WTC11 (cell line): ENCODE data around the gene COBLL1. TPM values are rescaled to one million over a fixed set of nuclear protein-coding genes. Genes with fewer than 3 reads are reported as not detected.

ENCODE experiments used
- ATAC-seq: fragments of 200-7000 bp; cut with Tn5 transposase; 2 replicates; pipeline ENCODE4 v1.10.0; 2021; ENCODE audit warnings: mild to moderate bottlenecking, moderate library complexity
- CTCF ChIA-PET: fragments of 300-600 bp; sonication (Branson Sonifier 250); formaldehyde crosslinking; loops from one replicate; lab custom pipeline; 2021; ENCODE audit warnings: antibody characterized with exemption; lab: Charles Lee
- POLR2A ChIA-PET: fragments of 350-600 bp; sonication (Branson Sonifier 250); formaldehyde crosslinking; loops from one replicate; lab custom pipeline; 2021; ENCODE audit warnings: antibody characterized with exemption; lab: Charles Lee
- DNase-seq: peaks from one replicate; pipeline ENCODE4 v3.0.0; 2021; ENCODE audit warnings: low spot score
- H3K27ac Mint-ChIP-seq: 2 replicates; pipeline ENCODE4 v1.8.0; 2021; ENCODE audit warnings: mixed read lengths
- H3K27me3 Mint-ChIP-seq: 2 replicates; pipeline ENCODE4 v1.8.0; 2021; ENCODE audit warnings: low read depth, mild to moderate bottlenecking, moderate library complexity, mixed read lengths
- H3K36me3 Mint-ChIP-seq: 2 replicates; pipeline ENCODE4 v1.8.0; 2021; ENCODE audit warnings: mixed read lengths
- H3K4me1 Mint-ChIP-seq: 2 replicates; pipeline ENCODE4 v1.8.0; 2022; ENCODE audit warnings: mixed read lengths
- H3K4me3 Mint-ChIP-seq: 2 replicates; pipeline ENCODE4 v1.8.0; 2021; ENCODE audit warnings: mild to moderate bottlenecking, moderate library complexity, mixed read lengths
- H3K9me3 Mint-ChIP-seq: 2 replicates; pipeline ENCODE4 v1.8.0; 2021; ENCODE audit warnings: mixed read lengths
- ETV6 ChIP-seq: sonication (generic); formaldehyde crosslinking; IDR thresholded peaks from 2 replicates; pipeline ENCODE4 v1.8.1; 2022; ENCODE audit warnings: mild to moderate bottlenecking, missing genetic modification reagents
- GTF2I ChIP-seq: fragments of 250-450 bp; sonication (Bioruptor Pico); conservative IDR thresholded peaks from 2 replicates; pipeline ENCODE4 v1.4.0; 2021; ENCODE audit warnings: mild to moderate bottlenecking
- KAT7 ChIP-seq: sonication (generic); formaldehyde crosslinking; IDR thresholded peaks from 2 replicates; pipeline ENCODE4 v1.8.1; 2023; ENCODE audit warnings: missing genetic modification reagents, mild to moderate bottlenecking, borderline replicate concordance
- NR1H2 ChIP-seq: sonication (generic); formaldehyde crosslinking; IDR thresholded peaks from 2 replicates; pipeline ENCODE4 v1.9.0; 2021; ENCODE audit warnings: mild to moderate bottlenecking, moderate library complexity, missing genetic modification reagents
- TEAD4 ChIP-seq: sonication (generic); formaldehyde crosslinking; IDR thresholded peaks from 2 replicates; pipeline ENCODE4 v1.8.0; 2022; ENCODE audit warnings: mild to moderate bottlenecking, missing genetic modification reagents
- ZNF317 ChIP-seq: sonication (generic); formaldehyde crosslinking; IDR thresholded peaks from 2 replicates; pipeline ENCODE4 v1.8.1; 2023; ENCODE audit warnings: low read depth, mild to moderate bottlenecking, moderate library complexity, missing genetic modification reagents, borderline replicate concordance
- ZNF396 ChIP-seq: fragments of 250-450 bp; sonication (Bioruptor Pico); IDR thresholded peaks from 2 replicates; pipeline ENCODE4 v1.8.0; 2021; ENCODE audit warnings: mild to moderate bottlenecking, moderate library complexity, borderline replicate concordance
- total RNA-seq: library from RNA; stranded (reverse); gene quantifications from 3 replicates; pipeline ENCODE4 v1.2.3, GENCODE V29; 2021
- TF ChIP-seq, protein P1 (sequence below): fragments of 250-450 bp; sonication (Bioruptor Pico); IDR thresholded peaks from 2 replicates; pipeline ENCODE4 v1.9.0; 2021; ENCODE audit warnings: mild to moderate bottlenecking, borderline replicate concordance
- TF ChIP-seq, protein P2 (sequence below): sonication (generic); formaldehyde crosslinking; IDR thresholded peaks from 2 replicates; pipeline ENCODE4 v1.8.0; 2022; ENCODE audit warnings: mild to moderate bottlenecking, missing genetic modification reagents
- TF ChIP-seq, protein P3 (sequence below): sonication (generic); formaldehyde crosslinking; IDR thresholded peaks from 2 replicates; pipeline ENCODE4 v1.8.1; 2023; ENCODE audit warnings: mild to moderate bottlenecking, missing genetic modification reagents
- TF ChIP-seq, protein P4 (sequence below): sonication (generic); formaldehyde crosslinking; IDR thresholded peaks from 2 replicates; pipeline ENCODE4 v1.8.0; 2022; ENCODE audit warnings: mild to moderate bottlenecking, missing genetic modification reagents
- TF ChIP-seq, protein P5 (sequence below): sonication (generic); formaldehyde crosslinking; IDR thresholded peaks from 2 replicates; pipeline ENCODE4 v1.8.1; 2023; ENCODE audit warnings: mild to moderate bottlenecking, moderate library complexity, missing genetic modification reagents
- TF ChIP-seq, protein P6 (sequence below): sonication (generic); formaldehyde crosslinking; IDR thresholded peaks from 2 replicates; pipeline ENCODE4 v1.8.1; 2022; ENCODE audit warnings: low read depth, mild to moderate bottlenecking, moderate library complexity, missing genetic modification reagents, borderline replicate concordance
- TF ChIP-seq, protein P7 (sequence below): sonication (generic); formaldehyde crosslinking; IDR thresholded peaks from 2 replicates; pipeline ENCODE4 v1.8.0; 2023; ENCODE audit warnings: mild to moderate bottlenecking, missing genetic modification reagents
- TF ChIP-seq, protein P8 (sequence below): sonication (generic); formaldehyde crosslinking; IDR thresholded peaks from 2 replicates; pipeline ENCODE4 v1.8.0; 2022; ENCODE audit warnings: mild to moderate bottlenecking, missing genetic modification reagents

Gene COBLL1
- total RNA-seq, 1 experiment from 2014 or later, result 5.8 TPM

DNA sequence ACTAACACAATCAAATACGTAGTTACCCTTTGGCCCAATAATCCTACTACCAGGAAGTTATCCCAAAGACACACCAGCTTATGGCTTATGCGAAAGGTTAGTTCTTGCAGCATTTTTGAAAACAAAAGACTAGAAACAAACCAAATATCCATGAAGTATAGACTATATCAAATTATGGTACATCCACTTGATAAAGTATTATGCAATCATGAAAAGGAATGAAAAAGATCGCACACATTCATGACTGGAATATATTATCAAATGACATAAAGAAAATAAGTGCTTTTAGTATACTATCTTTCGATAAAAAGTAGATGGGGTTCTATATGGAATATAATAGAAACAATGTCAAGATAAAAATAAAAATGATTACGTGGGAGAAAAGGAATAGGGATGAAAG, 78.2 kb downstream of the COBLL1 start:
- H3K9me3 Mint-ChIP-seq, result no peaks in the 10 kb centered on the region
- no peaks in the 10 kb centered on the region for H3K27me3 Mint-ChIP-seq
- no peak overlapping the region for H3K4me3 Mint-ChIP-seq
- TF ChIP-seq, protein P1, sequence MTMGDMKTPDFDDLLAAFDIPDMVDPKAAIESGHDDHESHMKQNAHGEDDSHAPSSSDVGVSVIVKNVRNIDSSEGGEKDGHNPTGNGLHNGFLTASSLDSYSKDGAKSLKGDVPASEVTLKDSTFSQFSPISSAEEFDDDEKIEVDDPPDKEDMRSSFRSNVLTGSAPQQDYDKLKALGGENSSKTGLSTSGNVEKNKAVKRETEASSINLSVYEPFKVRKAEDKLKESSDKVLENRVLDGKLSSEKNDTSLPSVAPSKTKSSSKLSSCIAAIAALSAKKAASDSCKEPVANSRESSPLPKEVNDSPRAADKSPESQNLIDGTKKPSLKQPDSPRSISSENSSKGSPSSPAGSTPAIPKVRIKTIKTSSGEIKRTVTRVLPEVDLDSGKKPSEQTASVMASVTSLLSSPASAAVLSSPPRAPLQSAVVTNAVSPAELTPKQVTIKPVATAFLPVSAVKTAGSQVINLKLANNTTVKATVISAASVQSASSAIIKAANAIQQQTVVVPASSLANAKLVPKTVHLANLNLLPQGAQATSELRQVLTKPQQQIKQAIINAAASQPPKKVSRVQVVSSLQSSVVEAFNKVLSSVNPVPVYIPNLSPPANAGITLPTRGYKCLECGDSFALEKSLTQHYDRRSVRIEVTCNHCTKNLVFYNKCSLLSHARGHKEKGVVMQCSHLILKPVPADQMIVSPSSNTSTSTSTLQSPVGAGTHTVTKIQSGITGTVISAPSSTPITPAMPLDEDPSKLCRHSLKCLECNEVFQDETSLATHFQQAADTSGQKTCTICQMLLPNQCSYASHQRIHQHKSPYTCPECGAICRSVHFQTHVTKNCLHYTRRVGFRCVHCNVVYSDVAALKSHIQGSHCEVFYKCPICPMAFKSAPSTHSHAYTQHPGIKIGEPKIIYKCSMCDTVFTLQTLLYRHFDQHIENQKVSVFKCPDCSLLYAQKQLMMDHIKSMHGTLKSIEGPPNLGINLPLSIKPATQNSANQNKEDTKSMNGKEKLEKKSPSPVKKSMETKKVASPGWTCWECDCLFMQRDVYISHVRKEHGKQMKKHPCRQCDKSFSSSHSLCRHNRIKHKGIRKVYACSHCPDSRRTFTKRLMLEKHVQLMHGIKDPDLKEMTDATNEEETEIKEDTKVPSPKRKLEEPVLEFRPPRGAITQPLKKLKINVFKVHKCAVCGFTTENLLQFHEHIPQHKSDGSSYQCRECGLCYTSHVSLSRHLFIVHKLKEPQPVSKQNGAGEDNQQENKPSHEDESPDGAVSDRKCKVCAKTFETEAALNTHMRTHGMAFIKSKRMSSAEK (CRISPR knock-in tag), result no peak
- TF ChIP-seq NR1H2 (CRISPR knock-in tag), result no peak
- TF ChIP-seq, protein P2, sequence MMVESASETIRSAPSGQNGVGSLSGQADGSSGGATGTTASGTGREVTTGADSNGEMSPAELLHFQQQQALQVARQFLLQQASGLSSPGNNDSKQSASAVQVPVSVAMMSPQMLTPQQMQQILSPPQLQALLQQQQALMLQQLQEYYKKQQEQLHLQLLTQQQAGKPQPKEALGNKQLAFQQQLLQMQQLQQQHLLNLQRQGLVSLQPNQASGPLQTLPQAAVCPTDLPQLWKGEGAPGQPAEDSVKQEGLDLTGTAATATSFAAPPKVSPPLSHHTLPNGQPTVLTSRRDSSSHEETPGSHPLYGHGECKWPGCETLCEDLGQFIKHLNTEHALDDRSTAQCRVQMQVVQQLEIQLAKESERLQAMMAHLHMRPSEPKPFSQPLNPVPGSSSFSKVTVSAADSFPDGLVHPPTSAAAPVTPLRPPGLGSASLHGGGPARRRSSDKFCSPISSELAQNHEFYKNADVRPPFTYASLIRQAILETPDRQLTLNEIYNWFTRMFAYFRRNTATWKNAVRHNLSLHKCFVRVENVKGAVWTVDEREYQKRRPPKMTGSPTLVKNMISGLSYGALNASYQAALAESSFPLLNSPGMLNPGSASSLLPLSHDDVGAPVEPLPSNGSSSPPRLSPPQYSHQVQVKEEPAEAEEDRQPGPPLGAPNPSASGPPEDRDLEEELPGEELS, result no peak
- TF ChIP-seq KAT7, result no peak
- TF ChIP-seq, protein P3, sequence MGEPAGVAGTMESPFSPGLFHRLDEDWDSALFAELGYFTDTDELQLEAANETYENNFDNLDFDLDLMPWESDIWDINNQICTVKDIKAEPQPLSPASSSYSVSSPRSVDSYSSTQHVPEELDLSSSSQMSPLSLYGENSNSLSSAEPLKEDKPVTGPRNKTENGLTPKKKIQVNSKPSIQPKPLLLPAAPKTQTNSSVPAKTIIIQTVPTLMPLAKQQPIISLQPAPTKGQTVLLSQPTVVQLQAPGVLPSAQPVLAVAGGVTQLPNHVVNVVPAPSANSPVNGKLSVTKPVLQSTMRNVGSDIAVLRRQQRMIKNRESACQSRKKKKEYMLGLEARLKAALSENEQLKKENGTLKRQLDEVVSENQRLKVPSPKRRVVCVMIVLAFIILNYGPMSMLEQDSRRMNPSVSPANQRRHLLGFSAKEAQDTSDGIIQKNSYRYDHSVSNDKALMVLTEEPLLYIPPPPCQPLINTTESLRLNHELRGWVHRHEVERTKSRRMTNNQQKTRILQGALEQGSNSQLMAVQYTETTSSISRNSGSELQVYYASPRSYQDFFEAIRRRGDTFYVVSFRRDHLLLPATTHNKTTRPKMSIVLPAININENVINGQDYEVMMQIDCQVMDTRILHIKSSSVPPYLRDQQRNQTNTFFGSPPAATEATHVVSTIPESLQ (CRISPR knock-in tag), result no peak
- TF ChIP-seq ZNF396 (CRISPR knock-in tag), result no peak
- no peaks in the 10 kb centered on the region for H3K4me1 Mint-ChIP-seq
- ATAC-seq, result no peak
- H3K27ac Mint-ChIP-seq, result no peak overlapping the region
- ChIA-PET CTCF (no interaction called here), POLR2A (interaction anchor here (0.6 kb wide), 1 partner anchor 26 kb away, joined by 3 read pairs; no protein-coding TSS in a partner anchor)
- H3K36me3 Mint-ChIP-seq, result no peaks in the 10 kb centered on the region
- DNase-seq, result no peak

DNA sequence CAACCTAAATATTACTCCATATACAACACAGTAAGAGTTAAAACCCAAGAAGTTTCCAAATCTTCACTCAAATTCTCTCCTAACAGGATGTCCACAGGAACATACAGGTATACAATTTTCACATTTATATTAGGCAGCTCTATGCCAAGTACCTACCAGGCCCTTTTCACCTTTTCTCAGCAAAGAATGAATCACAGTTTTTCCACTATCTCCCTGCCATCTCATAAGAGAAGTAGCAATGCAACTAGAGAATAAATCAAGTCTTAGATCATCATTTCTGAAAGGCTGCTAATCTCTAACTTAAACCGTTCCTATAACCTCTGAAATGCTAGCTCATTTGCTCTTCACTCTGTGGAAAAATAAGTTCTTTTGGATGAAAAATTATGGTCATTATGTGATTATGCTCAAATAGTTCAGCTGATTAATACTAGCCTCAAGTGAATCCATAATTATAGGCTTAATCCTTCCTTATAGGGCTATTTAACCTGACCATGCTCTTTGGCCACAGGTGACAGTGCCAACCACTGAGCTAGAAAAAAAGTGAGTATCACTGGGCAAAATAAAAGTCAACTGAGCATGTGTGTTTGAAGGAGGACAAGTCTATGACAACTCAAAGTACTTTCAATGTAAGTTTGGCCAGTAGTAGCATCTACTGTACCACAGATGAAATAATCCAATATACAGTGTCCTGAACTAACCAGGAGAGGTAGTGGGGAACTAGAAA, 79.7 kb downstream of the COBLL1 start:
- Mint-ChIP-seq H3K27me3 (no peaks in the 10 kb centered on the region), H3K4me3 (no peak overlapping the region), H3K9me3 (no peaks in the 10 kb centered on the region), H3K36me3 (no peaks in the 10 kb centered on the region), H3K27ac (no peak overlapping the region), H3K4me1 (no peaks in the 10 kb centered on the region)
- ATAC-seq (no peak), DNase-seq (no peak)
- CTCF ChIA-PET, result no interaction called here
- POLR2A ChIA-PET, result no interaction called here
- TF ChIP-seq, protein P4, sequence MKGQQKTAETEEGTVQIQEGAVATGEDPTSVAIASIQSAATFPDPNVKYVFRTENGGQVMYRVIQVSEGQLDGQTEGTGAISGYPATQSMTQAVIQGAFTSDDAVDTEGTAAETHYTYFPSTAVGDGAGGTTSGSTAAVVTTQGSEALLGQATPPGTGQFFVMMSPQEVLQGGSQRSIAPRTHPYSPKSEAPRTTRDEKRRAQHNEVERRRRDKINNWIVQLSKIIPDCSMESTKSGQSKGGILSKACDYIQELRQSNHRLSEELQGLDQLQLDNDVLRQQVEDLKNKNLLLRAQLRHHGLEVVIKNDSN (CRISPR knock-in tag), result no peak
- no peak for TF ChIP-seq ETV6 (CRISPR knock-in tag)
- TF ChIP-seq, protein P5, sequence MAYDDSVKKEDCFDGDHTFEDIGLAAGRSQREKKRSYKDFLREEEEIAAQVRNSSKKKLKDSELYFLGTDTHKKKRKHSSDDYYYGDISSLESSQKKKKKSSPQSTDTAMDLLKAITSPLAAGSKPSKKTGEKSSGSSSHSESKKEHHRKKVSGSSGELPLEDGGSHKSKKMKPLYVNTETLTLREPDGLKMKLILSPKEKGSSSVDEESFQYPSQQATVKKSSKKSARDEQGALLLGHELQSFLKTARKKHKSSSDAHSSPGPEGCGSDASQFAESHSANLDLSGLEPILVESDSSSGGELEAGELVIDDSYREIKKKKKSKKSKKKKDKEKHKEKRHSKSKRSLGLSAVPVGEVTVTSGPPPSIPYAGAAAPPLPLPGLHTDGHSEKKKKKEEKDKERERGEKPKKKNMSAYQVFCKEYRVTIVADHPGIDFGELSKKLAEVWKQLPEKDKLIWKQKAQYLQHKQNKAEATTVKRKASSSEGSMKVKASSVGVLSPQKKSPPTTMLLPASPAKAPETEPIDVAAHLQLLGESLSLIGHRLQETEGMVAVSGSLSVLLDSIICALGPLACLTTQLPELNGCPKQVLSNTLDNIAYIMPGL, result no peak
- no peak for TF ChIP-seq TEAD4 (CRISPR knock-in tag)
- TF ChIP-seq, protein P6, sequence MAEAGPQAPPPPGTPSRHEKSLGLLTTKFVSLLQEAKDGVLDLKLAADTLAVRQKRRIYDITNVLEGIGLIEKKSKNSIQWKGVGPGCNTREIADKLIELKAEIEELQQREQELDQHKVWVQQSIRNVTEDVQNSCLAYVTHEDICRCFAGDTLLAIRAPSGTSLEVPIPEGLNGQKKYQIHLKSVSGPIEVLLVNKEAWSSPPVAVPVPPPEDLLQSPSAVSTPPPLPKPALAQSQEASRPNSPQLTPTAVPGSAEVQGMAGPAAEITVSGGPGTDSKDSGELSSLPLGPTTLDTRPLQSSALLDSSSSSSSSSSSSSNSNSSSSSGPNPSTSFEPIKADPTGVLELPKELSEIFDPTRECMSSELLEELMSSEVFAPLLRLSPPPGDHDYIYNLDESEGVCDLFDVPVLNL, result no peak
- TF ChIP-seq, protein P7, sequence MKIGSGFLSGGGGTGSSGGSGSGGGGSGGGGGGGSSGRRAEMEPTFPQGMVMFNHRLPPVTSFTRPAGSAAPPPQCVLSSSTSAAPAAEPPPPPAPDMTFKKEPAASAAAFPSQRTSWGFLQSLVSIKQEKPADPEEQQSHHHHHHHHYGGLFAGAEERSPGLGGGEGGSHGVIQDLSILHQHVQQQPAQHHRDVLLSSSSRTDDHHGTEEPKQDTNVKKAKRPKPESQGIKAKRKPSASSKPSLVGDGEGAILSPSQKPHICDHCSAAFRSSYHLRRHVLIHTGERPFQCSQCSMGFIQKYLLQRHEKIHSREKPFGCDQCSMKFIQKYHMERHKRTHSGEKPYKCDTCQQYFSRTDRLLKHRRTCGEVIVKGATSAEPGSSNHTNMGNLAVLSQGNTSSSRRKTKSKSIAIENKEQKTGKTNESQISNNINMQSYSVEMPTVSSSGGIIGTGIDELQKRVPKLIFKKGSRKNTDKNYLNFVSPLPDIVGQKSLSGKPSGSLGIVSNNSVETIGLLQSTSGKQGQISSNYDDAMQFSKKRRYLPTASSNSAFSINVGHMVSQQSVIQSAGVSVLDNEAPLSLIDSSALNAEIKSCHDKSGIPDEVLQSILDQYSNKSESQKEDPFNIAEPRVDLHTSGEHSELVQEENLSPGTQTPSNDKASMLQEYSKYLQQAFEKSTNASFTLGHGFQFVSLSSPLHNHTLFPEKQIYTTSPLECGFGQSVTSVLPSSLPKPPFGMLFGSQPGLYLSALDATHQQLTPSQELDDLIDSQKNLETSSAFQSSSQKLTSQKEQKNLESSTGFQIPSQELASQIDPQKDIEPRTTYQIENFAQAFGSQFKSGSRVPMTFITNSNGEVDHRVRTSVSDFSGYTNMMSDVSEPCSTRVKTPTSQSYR (CRISPR knock-in tag), result no peak
- TF ChIP-seq, protein P8, sequence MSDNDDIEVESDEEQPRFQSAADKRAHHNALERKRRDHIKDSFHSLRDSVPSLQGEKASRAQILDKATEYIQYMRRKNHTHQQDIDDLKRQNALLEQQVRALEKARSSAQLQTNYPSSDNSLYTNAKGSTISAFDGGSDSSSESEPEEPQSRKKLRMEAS, result no peak
- no peak for TF ChIP-seq GTF2I
- TF ChIP-seq, protein P3 (CRISPR knock-in tag), result no peak
- no peak for TF ChIP-seq ZNF317
